ENCODE data around the gene HDAC5. TPM values are rescaled to one million over a fixed set of nuclear protein-coding genes. Genes with fewer than 3 reads are reported as not detected.

Gene HDAC5
- total and polyA plus RNA-seq, 2 of the 8 experiments (the other 6 are each of a cell fraction or from before 2014, with no cell fraction given) = 48.5 to 54.4 TPM

GRCh38 chr17:44093231-44093900, 30.1 kb downstream of the HDAC5 start:
- no peak overlapping the region for H2BK120ac ChIP-seq (replicated peaks; ENCODE audit: low read depth, low read length)
- peaks cover 0 to 3% of the 10 kb centered on the region in 2 experiments; a peak in 1 of 4 replicates for H3K79me2 ChIP-seq (ENCODE audit: control insufficient read depth in 1 of 2, insufficient read depth in 2 of 2, low read length in 2 of 2)
- peaks cover 4 to 17% (median 13%) of the 10 kb centered on the region in 4 experiments; a peak in 6 of 8 replicates for H3K36me3 ChIP-seq (ENCODE audit: control insufficient read depth in 2 of 4, insufficient read depth in 4 of 4, low read length in 3 of 4)
- H2BK12ac ChIP-seq (ENCODE audit: low read depth, low read length) = 0 out of 2 replicates have a peak overlapping the region, but pooled peaks have one; percentile 9
- H3K9ac ChIP-seq (replicated peaks in 1 of 4; ENCODE audit: extremely low read depth in 1 of 4, low read depth in 3 of 4, low read length in 3 of 4) = no peak overlapping the region
- H3K27me3 ChIP-seq (replicated peaks in 1 of 4; ENCODE audit: control insufficient read depth in 3 of 4, extremely low read depth in 1 of 4, insufficient read depth in 3 of 4, low read length in 3 of 4) = no peaks in the 10 kb centered on the region
- H4K8ac ChIP-seq (ENCODE audit: extremely low read depth, insufficient read depth, low read length) = peak overlapping the region; percentile 12; the same call in 1 of the 2 replicates
- H2BK5ac ChIP-seq (ENCODE audit: low read depth, low read length) = peak overlapping the region; percentile 60
- H3K18ac ChIP-seq (ENCODE audit: extremely low read depth, low read length) = no peak overlapping the region; the same call in 1 of the 2 replicates
- no peak overlapping the region for H2AK5ac ChIP-seq (ENCODE audit: low read depth, low read length)
- peak overlapping the region; percentile 56 for H4K91ac ChIP-seq (replicated peaks; ENCODE audit: insufficient read length, low read length)
- no peak overlapping the region for H3K56ac ChIP-seq (replicated peaks; ENCODE audit: insufficient read length, low read depth, low read length)
- no peak overlapping the region for H4K5ac ChIP-seq (ENCODE audit: insufficient read length, low read depth, low read length)
- H3K14ac ChIP-seq (ENCODE audit: insufficient read length) = no peak overlapping the region
- ChIA-PET CTCF (ENCODE audit: partially characterized antibody) (interaction anchor here (0.9 to 34.4 kb wide), 3 partner anchors 9 to 21 kb away, joined by 3 to 638 read pairs (median 6); partner anchors contain the start of gene HDAC5), POLR2A (ENCODE audit: partially characterized antibody) (interaction anchor here (0.6 to 0.9 kb wide), 4 partner anchors 19 to 72 kb away, joined by 3 to 4 read pairs (median 4); partner anchors contain the start of gene LSM12)
- 83% methylated on average over 21 of the region's 21 CpGs; no CpG with 5 or more reads in 1 of the 2 experiments for WGBS, 2 experiments (ENCODE audit: extremely low coverage in 1 of 2, insufficient coverage in 1 of 2, insufficient read length in 1 of 2, insufficient replicate concordance in 2 of 2, low coverage in 1 of 2, low lambda C conversion rate in 2 of 2, missing lambda C conversion rate in 1 of 2)
- no peak overlapping the region for H3K4me2 ChIP-seq (ENCODE audit: insufficient read depth in 1 of 2, low read depth in 2 of 2, low read length in 2 of 2)
- peak overlapping the region; percentile 61; the same call in 1 of the 2 replicates for H2BK15ac ChIP-seq (ENCODE audit: low read length)
- FAIRE-seq (no peak), DNase-seq (ENCODE audit: low read depth in 1 of 2, low spot score in 2 of 2) (no peak)
- H3K4ac ChIP-seq (replicated peaks; ENCODE audit: insufficient read length, low read depth, low read length) = no peak overlapping the region
- peaks cover 1 to 11% (median 6%) of the 10 kb centered on the region in 4 experiments for H3K4me1 ChIP-seq (replicated peaks in 1 of 4; ENCODE audit: control insufficient read depth in 3 of 4, insufficient read depth in 4 of 4, low read length in 3 of 4)
- H3K9me3 ChIP-seq (ENCODE audit: insufficient read depth in 2 of 2, low read depth in 1 of 2, low read length in 1 of 2) = no peaks in the 10 kb centered on the region
- no peak overlapping the region for H3K4me3 ChIP-seq (ENCODE audit: extremely low read depth in 1 of 4, insufficient read depth in 2 of 4, low read depth in 3 of 4, low read length in 4 of 4)
- peaks cover 2% of the 10 kb centered on the region for H3K23me2 ChIP-seq (ENCODE audit: low read depth, low read length)
- no peak overlapping the region for H3K23ac ChIP-seq (ENCODE audit: insufficient read length)
- no peaks in the 10 kb centered on the region for H4K20me1 ChIP-seq (replicated peaks in 1 of 2; ENCODE audit: control insufficient read depth in 1 of 2, insufficient read depth in 2 of 2, low read length in 2 of 2)
- no peaks in the 10 kb centered on the region; the same call in 1 of the 2 replicates for H3K79me1 ChIP-seq (ENCODE audit: low read depth, low read length)
- H2AFZ ChIP-seq (ENCODE audit: low read length) = no peak overlapping the region
- no peak overlapping the region for H2BK20ac ChIP-seq (ENCODE audit: low read length)
- no peak overlapping the region for H3K27ac ChIP-seq (ENCODE audit: low read depth, low read length)
- TF ChIP-seq KDM5A (IDR thresholded peaks at IDR 0.05; ENCODE audit: low read length) (no peak), MAFK (IDR thresholded peaks at IDR 0.05; ENCODE audit: low read depth, low read length) (no peak), USF2 (IDR thresholded peaks at IDR 0.05; ENCODE audit: low read length) (no peak), ATF3 (IDR thresholded peaks at IDR 0.05; ENCODE audit: insufficient read depth, low read depth, low read length) (no peak), CHD2 (IDR thresholded peaks at IDR 0.05; ENCODE audit: low read length) (no peak), TAF7 (optimal IDR thresholded peaks at IDR 0.05; ENCODE audit: borderline replicate concordance, low read depth, low read length) (no peak), SIN3A (conservative IDR thresholded peaks at IDR 0.05 in 1 of 2, IDR thresholded peaks at IDR 0.05 in 1 of 2; ENCODE audit: low read depth in 1 of 2, low read length in 2 of 2) (no peak), CTBP2 (IDR thresholded peaks at IDR 0.05; ENCODE audit: borderline replicate concordance, insufficient read depth, insufficient read length, low read length) (no peak), BACH1 (IDR thresholded peaks at IDR 0.05; ENCODE audit: low read length) (no peak)

Data from H1 (cell line).